Activated CD8-positive, alpha-beta memory T cell treated with anti-CD3 and anti-CD28 coated beads, Interleukin-2, amount 50 U/mL, for 24 hours (primary cell): ENCODE results near the gene MKRN2.
"Not testable (repeated sequence)": the region's sequence is repeated elsewhere in the genome, so short reads cannot be mapped to it uniquely, and the experiment has no call there.

Source experiments
- DNase-seq: peaks from one replicate; pipeline ENCODE4 v3.0.0-alpha.2; 2020; ENCODE audit errors: extremely low read depth

Gene MKRN2

DNA sequence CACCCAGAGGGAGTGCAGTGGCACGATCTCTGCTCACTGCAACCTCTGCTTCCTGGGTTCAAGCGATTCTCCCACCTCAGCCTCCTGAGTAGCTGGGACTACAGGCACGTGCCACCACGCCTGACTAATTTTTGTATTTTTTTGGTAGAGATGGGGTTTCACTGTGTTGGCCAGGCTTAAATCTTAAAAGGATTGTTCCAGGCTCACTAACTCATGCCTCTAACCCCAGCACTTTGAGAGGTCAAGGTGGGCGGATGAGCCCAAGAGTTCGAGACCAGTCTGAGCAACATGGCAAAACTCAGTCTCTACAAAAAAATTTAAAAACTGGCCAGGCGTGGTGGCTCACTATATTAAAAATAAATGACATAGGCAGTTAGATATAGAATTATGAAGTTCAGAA, 74.0 kb downstream of the MKRN2 start:
- DNase-seq: not testable (repeated sequence)

DNA sequence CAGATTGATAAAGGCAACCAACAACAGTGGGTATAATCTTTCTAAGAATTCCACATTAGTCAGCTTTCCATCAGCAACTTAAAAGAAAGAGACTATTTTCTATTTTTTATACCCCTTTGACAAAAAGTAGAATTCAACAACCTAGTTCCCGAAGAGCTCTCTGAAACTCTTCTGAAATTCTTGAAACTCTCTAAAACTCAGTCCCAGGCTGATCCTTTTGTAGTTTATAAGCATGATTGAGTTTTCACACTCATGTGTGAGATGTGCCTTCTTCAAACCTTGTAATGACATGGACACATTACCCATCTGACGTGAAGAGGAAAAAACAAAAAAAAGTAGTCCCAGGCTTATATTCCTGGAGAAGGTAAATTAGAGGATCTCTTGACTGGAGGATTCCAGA, 75.6 kb downstream of the MKRN2 start:
- DNase-seq: no peak

DNA sequence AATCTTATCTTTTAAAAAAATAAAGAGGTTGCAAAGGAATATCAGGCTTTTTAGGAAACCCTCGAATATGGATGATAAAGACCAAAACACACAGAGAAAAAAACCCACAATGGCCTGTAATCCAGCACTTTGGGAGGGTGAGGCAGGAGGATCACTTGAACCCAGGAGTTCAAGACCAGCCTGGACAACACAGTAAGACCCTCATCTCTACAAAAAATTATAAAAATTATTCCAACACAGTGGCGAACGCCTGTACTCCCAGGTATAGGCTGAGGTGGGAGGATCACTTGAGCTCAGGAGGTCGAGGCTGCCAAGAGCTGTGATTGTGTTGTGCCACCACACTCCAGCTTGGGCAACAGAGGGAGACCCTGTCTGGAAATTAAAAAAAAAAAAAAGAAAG, 76.2 kb downstream of the MKRN2 start:
- no peak for DNase-seq
